Measurements from ENCODE around the gene CTSE.

DNA sequence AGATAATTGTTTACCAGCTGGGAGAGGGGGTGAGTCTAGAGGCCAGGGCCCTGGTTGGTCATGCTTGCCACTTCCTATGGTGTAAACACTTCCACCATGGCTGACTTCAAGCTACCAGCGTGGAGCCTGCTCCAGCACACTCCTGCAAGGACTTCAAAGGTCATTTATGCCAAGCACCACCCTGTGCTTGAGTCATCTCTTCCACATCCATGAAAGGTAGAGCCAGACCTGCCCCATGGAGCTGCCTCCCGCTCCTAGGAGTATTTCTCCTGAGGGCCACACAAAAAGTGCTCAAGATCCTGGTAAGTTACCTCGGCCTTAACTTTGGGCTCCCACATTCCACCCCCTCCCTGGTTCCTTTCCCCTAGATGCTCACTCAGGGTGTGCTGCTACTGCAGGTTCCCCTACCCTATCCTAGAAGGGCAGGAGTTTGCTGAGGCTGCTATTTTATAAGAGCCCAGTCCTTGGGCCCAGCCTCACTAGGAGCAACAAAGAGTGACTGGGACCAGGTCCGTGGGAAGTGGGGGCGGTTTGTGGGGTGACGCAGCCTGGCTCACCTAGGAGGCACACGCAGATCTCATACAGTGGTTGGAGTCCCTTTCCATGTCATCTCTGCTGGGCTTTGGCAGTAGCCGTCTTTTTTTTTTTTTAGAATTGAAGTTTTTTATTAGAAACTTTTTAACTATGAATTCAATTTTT, 22.9 kb downstream of the CTSE start:
- TF ChIP-seq, protein P1, sequence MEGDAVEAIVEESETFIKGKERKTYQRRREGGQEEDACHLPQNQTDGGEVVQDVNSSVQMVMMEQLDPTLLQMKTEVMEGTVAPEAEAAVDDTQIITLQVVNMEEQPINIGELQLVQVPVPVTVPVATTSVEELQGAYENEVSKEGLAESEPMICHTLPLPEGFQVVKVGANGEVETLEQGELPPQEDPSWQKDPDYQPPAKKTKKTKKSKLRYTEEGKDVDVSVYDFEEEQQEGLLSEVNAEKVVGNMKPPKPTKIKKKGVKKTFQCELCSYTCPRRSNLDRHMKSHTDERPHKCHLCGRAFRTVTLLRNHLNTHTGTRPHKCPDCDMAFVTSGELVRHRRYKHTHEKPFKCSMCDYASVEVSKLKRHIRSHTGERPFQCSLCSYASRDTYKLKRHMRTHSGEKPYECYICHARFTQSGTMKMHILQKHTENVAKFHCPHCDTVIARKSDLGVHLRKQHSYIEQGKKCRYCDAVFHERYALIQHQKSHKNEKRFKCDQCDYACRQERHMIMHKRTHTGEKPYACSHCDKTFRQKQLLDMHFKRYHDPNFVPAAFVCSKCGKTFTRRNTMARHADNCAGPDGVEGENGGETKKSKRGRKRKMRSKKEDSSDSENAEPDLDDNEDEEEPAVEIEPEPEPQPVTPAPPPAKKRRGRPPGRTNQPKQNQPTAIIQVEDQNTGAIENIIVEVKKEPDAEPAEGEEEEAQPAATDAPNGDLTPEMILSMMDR (IDR thresholded peaks at IDR 0.05), result no peak
- TF ChIP-seq EZH2 (IDR thresholded peaks at IDR 0.05; ENCODE audit: borderline replicate concordance, insufficient read depth, low read depth, low read length, poor library complexity, severe bottlenecking), result no peak

Measured in B cell (primary cell).